NK-92 (cell line): ENCODE data around the gene ZBTB4.
"Not testable (repeated sequence)": the region's sequence is repeated elsewhere in the genome, so short reads cannot be mapped to it uniquely, and the experiment has no call there.

Experiments
- DNase-seq: peaks from one replicate; lab custom pipeline; 2025; ENCODE audit not compliant: unreplicated experiment; lab: John Stamatoyannopoulos, UW

The ZBTB4 gene

GRCh38 chr17:7474767-7475166 is 4.7 kb downstream of the ZBTB4 start:
- DNase-seq, result not testable (repeated sequence)

DNA sequence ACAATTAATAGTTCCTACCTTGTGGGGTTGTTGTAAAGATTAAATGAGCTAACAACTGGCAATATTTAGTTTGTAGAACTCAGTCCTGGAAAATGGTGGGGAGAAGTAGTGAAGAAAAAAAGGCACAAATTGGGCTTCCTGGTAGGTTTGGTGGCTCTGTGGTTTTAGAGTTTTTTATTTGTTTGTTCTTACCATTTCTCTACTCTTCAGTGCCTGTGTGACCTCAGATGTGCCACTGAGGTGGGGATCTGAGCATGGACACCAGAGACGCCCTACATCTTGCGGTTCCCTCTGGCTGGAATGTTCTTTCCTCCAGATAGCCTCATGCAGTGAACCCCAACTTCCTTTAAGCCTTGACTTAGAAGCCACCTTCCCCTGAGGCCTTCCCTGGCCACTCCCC is 7.7 kb downstream of the ZBTB4 start:
- DNase-seq, result no peak

- DNase-seq, result not testable (repeated sequence)
These were observed 8.9 kb downstream of the ZBTB4 start for GRCh38 chr17:7470457-7470973.

- not testable (repeated sequence) for DNase-seq
These were observed 9.6 kb downstream of the ZBTB4 start for GRCh38 chr17:7469843-7470242.

DNA sequence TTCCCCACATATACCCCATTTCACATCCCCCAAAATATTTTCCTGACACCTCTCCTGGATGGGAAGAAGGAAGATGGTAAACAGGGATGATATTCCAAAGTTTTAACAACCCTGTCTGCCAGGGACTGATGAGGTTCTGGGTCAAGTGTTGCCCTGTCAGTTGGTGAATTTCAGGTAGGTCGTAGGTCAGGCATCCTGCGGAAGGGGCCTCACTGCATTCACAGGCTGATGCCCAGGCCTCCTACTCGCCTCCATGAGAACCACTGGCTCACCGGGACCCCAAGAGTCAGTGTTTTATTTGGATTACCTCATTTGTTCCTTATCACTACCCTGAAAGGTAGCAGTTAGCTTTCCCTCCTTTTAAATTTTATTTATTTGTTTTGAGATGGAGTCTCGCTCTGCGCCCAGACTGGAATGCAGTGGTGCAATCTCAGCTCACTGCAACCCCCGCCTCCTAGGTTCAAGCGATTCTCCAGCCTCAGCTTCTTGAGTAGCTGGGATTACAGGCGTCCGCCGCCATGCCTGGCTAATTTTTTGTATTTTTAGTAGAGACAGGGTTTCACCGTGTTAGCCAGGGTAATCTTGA is 10.5 kb downstream of the ZBTB4 start:
- DNase-seq, result no peak

DNA sequence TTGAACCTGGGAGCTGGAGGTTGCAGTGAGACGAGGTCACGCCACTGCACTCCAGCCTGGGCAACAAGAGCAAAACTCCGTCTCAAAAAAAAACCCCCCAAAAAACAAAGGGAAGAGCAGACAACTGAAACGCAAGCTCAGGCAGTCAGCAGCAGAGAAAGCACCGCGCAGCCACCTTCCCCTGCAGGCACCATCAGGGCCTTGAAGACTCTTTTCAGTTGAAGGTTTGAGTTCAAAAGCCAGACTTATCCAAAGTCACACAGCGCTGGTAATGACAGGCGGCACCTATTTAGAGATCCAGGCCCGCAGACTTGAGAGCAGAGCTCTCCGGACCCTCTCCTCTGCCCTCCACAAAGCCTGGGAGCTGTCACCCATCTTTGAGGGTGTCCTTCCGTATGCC is 11.1 kb downstream of the ZBTB4 start:
- DNase-seq, result no peak

DNA sequence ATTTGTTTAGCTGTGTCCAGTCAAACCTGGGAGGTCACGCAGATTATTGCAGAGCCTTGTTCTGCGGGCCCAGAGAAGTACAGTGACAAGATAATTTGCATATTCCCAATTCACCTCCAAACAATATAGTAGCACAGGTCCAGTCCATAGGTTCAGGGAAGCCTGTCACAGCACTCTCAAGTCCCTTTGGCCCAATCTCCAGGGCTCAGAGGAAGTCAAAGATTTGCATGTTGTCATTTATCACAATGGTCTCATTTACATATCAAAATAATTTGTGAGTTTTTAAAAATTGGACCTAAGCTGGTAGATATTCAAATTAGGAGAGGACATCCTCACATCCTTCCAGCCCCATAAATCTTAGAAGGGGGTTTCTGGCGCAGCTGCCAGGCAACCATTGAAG is 11.9 kb downstream of the ZBTB4 start:
- DNase-seq, result no peak

- no peak for DNase-seq
These were observed 12.6 kb downstream of the ZBTB4 start for GRCh38 chr17:7466639-7467341.

DNA sequence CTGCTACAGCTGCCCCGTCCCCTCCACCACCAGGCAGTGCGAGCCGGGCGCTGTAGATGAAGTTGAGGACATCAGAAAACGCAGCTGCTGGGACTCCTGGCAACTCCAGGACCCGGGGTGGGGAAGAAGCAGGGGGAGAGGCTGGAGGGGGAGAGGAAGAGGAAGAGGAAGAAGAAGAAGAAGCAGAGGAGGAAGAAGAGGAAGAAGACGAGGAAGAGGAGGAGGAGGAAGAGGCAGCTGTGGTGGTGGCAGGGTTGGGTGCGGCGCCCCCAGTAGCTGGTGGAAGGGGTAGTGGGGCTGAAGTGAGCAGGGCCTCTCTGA is 13.2 kb downstream of the ZBTB4 start:
- DNase-seq, result no peak

- no peak for DNase-seq
These were observed 13.7 kb downstream of the ZBTB4 start for GRCh38 chr17:7465597-7466275.

- DNase-seq, result no peak
These were observed 15.3 kb downstream of the ZBTB4 start for GRCh38 chr17:7464081-7464480.

GRCh38 chr17:7463372-7463846 is 16.0 kb downstream of the ZBTB4 start:
- DNase-seq, result no peak

GRCh38 chr17:7462474-7463371 is 16.7 kb downstream of the ZBTB4 start:
- no peak for DNase-seq

- DNase-seq, result no peak
These were observed 18.4 kb downstream of the ZBTB4 start for GRCh38 chr17:7460850-7461660.

DNA sequence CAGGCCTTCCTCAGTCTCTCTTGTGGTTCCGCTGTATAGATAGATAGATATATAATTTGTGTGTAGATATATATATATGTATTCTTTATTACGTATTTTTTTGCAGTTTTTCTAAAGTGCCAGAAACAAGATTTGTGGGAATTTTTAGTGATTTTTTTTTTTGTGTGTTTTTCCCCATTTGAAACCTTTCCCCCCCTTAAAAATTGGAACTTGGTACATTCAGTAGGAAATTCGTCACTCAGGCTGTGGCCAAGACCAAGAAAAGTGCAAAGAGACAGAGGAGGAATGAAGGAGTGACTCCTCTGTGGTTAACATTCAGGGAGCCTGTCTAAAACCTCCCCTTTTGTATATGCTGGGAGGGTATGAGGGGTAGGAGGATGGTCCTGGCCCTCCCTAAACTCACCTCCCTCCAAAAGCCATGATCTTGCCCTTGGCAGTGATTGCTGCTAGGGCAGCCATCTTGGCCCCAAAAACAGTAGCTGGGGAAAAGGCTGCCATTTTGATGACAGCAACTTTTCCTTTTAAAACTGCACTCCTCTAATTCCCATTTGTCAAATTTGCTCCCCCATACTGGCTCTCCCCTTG is 19.4 kb downstream of the ZBTB4 start:
- no peak for DNase-seq

- DNase-seq, result no peak
These were observed 31.0 kb downstream of the ZBTB4 start for GRCh38 chr17:7448461-7448860.

DNA sequence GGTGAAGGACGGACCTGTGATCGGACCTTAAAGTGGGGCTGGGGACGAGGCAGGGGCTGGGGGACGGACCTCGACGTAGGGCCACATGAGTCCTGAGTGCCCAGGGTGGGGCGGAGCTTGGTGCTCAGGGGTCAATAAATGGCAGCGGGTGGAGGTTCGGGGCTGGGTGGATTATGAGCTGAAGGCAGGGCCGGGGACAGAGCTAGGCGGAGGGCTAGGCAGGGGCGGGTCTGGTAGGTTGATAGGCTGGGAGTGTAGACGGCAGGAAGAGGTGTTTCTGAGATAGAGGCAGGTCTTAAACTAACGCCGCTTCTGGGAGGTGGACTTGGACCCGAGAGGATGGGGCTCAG is 33.8 kb downstream of the ZBTB4 start:
- no peak for DNase-seq

DNA sequence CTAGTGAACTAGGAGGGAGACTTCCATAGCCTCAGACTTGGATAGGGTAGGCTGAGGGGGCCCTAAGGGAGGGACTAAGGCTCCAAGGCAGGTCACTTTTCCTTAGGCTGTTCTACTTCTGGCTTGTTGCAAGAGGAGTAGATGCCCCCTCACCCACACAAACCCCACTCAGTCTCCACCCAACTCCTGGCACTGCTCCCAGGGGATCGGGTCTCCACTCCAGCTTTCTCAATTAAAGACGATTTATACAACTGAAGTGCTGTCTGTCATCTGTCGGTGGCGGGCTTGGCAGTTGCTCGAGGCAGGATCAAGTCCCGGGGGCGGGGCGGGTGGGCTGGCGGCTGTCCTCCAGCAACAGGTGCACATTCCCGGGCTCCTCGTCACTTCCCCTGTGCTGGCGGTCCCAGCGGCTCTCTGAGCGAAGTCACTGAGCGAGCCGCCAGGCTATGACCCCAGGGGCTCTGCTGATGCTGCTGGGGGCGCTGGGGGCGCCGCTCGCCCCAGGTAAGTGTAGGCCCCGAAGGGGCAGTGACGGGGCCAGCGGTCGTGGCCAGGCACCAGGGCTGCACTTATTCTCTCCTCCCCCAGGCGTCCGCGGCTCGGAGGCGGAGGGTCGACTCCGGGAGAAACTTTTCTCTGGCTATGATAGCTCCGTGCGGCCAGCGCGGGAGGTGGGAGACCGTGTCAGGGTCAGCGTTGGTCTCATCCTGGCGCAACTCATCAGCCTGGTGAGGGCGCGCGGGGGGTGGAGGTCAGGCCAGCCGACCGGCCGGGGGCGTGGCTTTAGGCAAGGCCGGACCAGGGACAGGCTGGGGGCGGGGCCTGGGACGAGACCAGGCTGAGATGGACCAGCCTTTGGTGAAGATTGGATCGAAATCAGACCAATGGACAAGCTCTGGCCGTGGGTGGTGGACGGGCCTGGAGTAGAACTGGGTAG is 34.5 kb downstream of the ZBTB4 start, which contains the start of gene CHRNB1:
TSS of gene CHRNB1 (plus strand) at position 380 of the 937 bp plus-strand sequence. CDS start at position 447, 67 bp downstream.
- no peak for DNase-seq
